HG03108 (cell line): Measurements from ENCODE around the gene TCF7L2.

Experiments
- ATAC-seq: cut with Tn5 transposase; IDR thresholded peaks from one replicate; pipeline ENCODE4 v1.9.1; 2021; ENCODE audit warnings: moderate library complexity; ENCODE audit not compliant: unreplicated experiment

Gene TCF7L2

GRCh38 chr10:113111900-113112853 lies 162.1 kb downstream of the TCF7L2 start:
- ATAC-seq, result no peak

- no peak for ATAC-seq
Observed at GRCh38 chr10:113113241-113113640, 163.2 kb downstream of the TCF7L2 start.

- ATAC-seq, result no peak
Observed at GRCh38 chr10:113113918-113114317, 163.9 kb downstream of the TCF7L2 start.

GRCh38 chr10:113115556-113115955 lies 165.5 kb downstream of the TCF7L2 start:
- ATAC-seq, result no peak

- no peak for ATAC-seq
Observed at GRCh38 chr10:113118882-113119281, 168.8 kb downstream of the TCF7L2 start.

- ATAC-seq, result no peak
Observed at GRCh38 chr10:113119801-113120200, 169.8 kb downstream of the TCF7L2 start.

GRCh38 chr10:113121153-113121552 lies 171.1 kb downstream of the TCF7L2 start:
- ATAC-seq, result no peak

- no peak for ATAC-seq
Observed at GRCh38 chr10:113122947-113123346, 172.9 kb downstream of the TCF7L2 start.

- no peak for ATAC-seq
Observed at GRCh38 chr10:113124724-113125123, 174.7 kb downstream of the TCF7L2 start.

- ATAC-seq, result no peak
Observed at GRCh38 chr10:113125612-113126011, 175.6 kb downstream of the TCF7L2 start.

GRCh38 chr10:113126229-113127201 lies 176.5 kb downstream of the TCF7L2 start:
- ATAC-seq, result no peak

GRCh38 chr10:113127261-113127900 lies 177.3 kb downstream of the TCF7L2 start:
- no peak for ATAC-seq

GRCh38 chr10:113127901-113128283 lies 177.8 kb downstream of the TCF7L2 start:
- no peak for ATAC-seq

- ATAC-seq, result no peak
Observed at GRCh38 chr10:113128450-113129070, 178.5 kb downstream of the TCF7L2 start.

- ATAC-seq, result no peak
Observed at GRCh38 chr10:113129117-113129516, 179.1 kb downstream of the TCF7L2 start.

- ATAC-seq, result no peak
Observed at GRCh38 chr10:113130014-113130641, 180.1 kb downstream of the TCF7L2 start.

- no peak for ATAC-seq
Observed at GRCh38 chr10:113131613-113132261, 181.7 kb downstream of the TCF7L2 start.

GRCh38 chr10:113132591-113133121 lies 182.6 kb downstream of the TCF7L2 start:
- no peak for ATAC-seq

GRCh38 chr10:113133497-113134115 lies 183.6 kb downstream of the TCF7L2 start:
- no peak for ATAC-seq
